Measurements from ENCODE around the gene MIER3.
A peak's percentile ranks its signal among the peaks of the same experiment; 100 is the strongest.

MIER3 gene

GRCh38 chr5:56951946-56952691 is at the start of gene MIER3:
Gene MIER3, minus strand, starts transcription at chr5:56952123. Its CDS starts 21 bp downstream, at chr5:56952102.
- DNase-seq: peak; percentile 91

GRCh38 chr5:56995596-56995995 is 43.7 kb upstream of the MIER3 start:
- no peak for DNase-seq

GRCh38 chr5:56993241-56993640 is 41.3 kb upstream of the MIER3 start:
- DNase-seq: no peak

GRCh38 chr5:56989676-56990075 is 37.8 kb upstream of the MIER3 start:
- DNase-seq: no peak

GRCh38 chr5:56988490-56988889 is 36.6 kb upstream of the MIER3 start:
- DNase-seq: no peak

GRCh38 chr5:56987171-56987570 is 35.2 kb upstream of the MIER3 start:
- no peak for DNase-seq

GRCh38 chr5:56986626-56986947 is 34.7 kb upstream of the MIER3 start:
- DNase-seq: no peak

GRCh38 chr5:56985936-56986625 is 34.2 kb upstream of the MIER3 start:
- peak; percentile 21 for DNase-seq

GRCh38 chr5:56984445-56984844 is 32.5 kb upstream of the MIER3 start:
- peak; percentile 37 for DNase-seq

GRCh38 chr5:56983593-56984361 is 31.9 kb upstream of the MIER3 start:
- DNase-seq: peak; percentile 87

- peak; percentile 19 for DNase-seq
These were observed 29.8 kb upstream of the MIER3 start for GRCh38 chr5:56981548-56982315.

- no peak for DNase-seq
These were observed 28.0 kb upstream of the MIER3 start for GRCh38 chr5:56979968-56980367.

GRCh38 chr5:56979526-56979925 is 27.6 kb upstream of the MIER3 start:
- peak; percentile 59 for DNase-seq

GRCh38 chr5:56977822-56978221 is 25.9 kb upstream of the MIER3 start:
- DNase-seq: no peak

- DNase-seq: no peak
These were observed 25.1 kb upstream of the MIER3 start for GRCh38 chr5:56977021-56977420.

- no peak for DNase-seq
These were observed 22.3 kb upstream of the MIER3 start for GRCh38 chr5:56974241-56974640.

GRCh38 chr5:56973473-56973872 is 21.6 kb upstream of the MIER3 start:
- DNase-seq: no peak

- DNase-seq: no peak
These were observed 19.4 kb upstream of the MIER3 start for GRCh38 chr5:56971275-56971674.

- no peak for DNase-seq
These were observed 12.2 kb upstream of the MIER3 start for GRCh38 chr5:56964173-56964572.

GRCh38 chr5:56963246-56963645 is 11.3 kb upstream of the MIER3 start:
- DNase-seq: peak; percentile 18

- DNase-seq: peak; percentile 28
These were observed 10.4 kb upstream of the MIER3 start for GRCh38 chr5:56962286-56962685.

GRCh38 chr5:56961746-56962145 is 9.8 kb upstream of the MIER3 start:
- DNase-seq: no peak

- no peak for DNase-seq
These were observed 7.4 kb upstream of the MIER3 start for GRCh38 chr5:56959326-56959725.

Data from hematopoietic multipotent progenitor cell treated with erythropoietin and hydrocortisone succinate and interleukin-3 and kit ligand, for 4 days (in vitro differentiated cells).